OCI-LY1 (cell line): ENCODE data around the gene NUP210.

Experiments
- EZH2 ChIP-seq: fragments of 200-600 bp; sonication (generic), shearing (Covaris generic); IDR thresholded peaks from 2 replicates; pipeline ENCODE4 v1.8.0; 2017; ENCODE audit warnings: borderline replicate concordance, mixed run types, mild to moderate bottlenecking, antibody characterized with exemption, low read length, moderate library complexity, mixed read lengths
- TF ChIP-seq, protein P1 (sequence below): fragments of 200-600 bp; sonication (generic), shearing (Covaris generic); IDR thresholded peaks from 2 replicates; pipeline ENCODE4 v1.5.1; 2017; ENCODE audit warnings: mild to moderate bottlenecking, antibody characterized with exemption, low read length, moderate library complexity, mixed read lengths

DNA sequence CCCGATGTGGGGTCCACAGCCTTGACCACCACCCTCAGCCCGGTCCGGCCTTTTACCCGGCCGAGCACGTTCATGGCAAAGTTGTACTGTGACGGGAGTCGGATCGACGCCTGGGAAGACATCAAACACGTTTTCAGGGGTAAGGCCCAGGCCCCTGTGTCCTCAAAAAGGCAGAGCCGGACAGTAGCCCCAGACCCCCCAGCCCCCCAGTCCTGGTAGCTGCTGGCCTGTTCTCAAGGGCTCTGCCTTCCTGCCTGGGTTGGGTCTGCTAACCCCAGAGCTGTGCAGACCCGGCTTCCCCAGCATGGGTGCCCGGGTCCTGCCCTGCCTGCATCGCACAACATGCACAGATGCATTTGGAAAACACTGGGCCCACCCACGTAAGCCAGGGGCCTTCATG is 84.6 kb downstream of the NUP210 start:
- TF ChIP-seq, protein P1, sequence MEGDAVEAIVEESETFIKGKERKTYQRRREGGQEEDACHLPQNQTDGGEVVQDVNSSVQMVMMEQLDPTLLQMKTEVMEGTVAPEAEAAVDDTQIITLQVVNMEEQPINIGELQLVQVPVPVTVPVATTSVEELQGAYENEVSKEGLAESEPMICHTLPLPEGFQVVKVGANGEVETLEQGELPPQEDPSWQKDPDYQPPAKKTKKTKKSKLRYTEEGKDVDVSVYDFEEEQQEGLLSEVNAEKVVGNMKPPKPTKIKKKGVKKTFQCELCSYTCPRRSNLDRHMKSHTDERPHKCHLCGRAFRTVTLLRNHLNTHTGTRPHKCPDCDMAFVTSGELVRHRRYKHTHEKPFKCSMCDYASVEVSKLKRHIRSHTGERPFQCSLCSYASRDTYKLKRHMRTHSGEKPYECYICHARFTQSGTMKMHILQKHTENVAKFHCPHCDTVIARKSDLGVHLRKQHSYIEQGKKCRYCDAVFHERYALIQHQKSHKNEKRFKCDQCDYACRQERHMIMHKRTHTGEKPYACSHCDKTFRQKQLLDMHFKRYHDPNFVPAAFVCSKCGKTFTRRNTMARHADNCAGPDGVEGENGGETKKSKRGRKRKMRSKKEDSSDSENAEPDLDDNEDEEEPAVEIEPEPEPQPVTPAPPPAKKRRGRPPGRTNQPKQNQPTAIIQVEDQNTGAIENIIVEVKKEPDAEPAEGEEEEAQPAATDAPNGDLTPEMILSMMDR = no peak
- TF ChIP-seq EZH2 = no peak
